HAP-1 (cell line): Measurements from ENCODE around the gene MBNL2.
A peak's percentile ranks its signal among the peaks of the same experiment; 100 is the strongest.

Source experiments
- DNase-seq, 2 experiments: peaks; one replicate each; pipeline ENCODE4 v3.0.0-alpha.2; 2016 to 2020; ENCODE audit warnings: low spot score in 2 of 2
- H3K27me3 ChIP-seq: fragments of 250-450 bp; sonication (Bioruptor Pico); 2 replicates; pipeline ENCODE4 v1.5.1; 2020; ENCODE audit warnings: low read depth, mild to moderate bottlenecking, moderate library complexity
- H3K36me3 ChIP-seq: fragments of 250-450 bp; sonication (Bioruptor Pico); replicated peaks from 2 replicates; pipeline ENCODE4 v1.5.1; 2020; ENCODE audit warnings: mild to moderate bottlenecking
- H3K4me1 ChIP-seq: fragments of 250-450 bp; sonication (Bioruptor Pico); 2 replicates; pipeline ENCODE4 v1.5.1; 2020; ENCODE audit warnings: mild to moderate bottlenecking
- H3K4me3 ChIP-seq: fragments of 250-450 bp; sonication (Bioruptor Pico); 2 replicates; pipeline ENCODE4 v1.5.1; 2020; ENCODE audit warnings: mild to moderate bottlenecking, moderate library complexity
- H3K9me3 ChIP-seq: fragments of 250-450 bp; sonication (Bioruptor Pico); 2 replicates; pipeline ENCODE4 v1.5.1; 2020; ENCODE audit warnings: mild to moderate bottlenecking, moderate library complexity
- in situ Hi-C: fragments of 300-500 bp; cut with MboI; formaldehyde crosslinking; loops from 3 replicates; pipeline ENCODE4 v1.14.3; 2020; ENCODE audit warnings: low sequenced_read_pairs, inconsistent platforms, mixed read lengths

Gene MBNL2

GRCh38 chr13:97307118-97307881 is 85.2 kb downstream of the MBNL2 start:
- Histone ChIP-seq H3K9me3 (no peaks in the 10 kb centered on the region), H3K27me3 (no peaks in the 10 kb centered on the region), H3K4me1 (peaks cover 23% of the 10 kb centered on the region), H3K4me3 (no peak overlapping the region), H3K36me3 (no peaks in the 10 kb centered on the region)
- DNase-seq, result no peak
- in situ Hi-C loops, result no loop called here

DNA sequence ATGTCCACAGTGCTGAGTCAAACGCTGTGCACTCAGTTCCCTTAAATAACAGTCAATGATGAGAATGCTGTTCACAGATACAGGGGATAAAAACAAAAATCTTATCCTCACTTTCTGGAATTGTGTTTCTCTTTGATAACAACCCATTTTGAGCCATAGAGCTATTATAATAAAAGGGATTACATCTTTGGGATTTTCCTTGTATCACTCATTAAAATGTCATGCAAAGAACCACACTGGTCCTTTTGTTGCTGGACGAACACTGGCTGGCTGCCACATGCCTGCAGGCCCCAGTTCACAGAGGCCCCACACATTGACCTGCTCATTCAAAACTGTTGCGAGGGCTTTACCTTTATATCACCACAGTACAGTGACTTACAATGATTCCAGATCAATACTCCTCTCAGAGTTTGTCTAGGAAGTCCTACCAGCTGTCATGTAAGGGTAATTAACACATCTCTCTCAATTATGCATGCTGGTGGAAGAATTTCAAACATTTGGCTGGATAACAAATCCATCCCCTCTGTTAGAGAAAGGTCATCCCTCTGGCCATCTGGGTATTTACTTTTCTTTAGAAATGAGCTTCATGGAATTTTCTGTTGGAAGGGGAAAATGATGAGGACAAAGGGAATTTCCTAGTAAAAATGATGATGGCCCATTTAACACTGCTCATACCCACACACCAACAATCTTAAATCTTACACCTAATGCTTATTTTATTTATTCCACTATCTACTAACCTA is 85.9 kb downstream of the MBNL2 start:
- in situ Hi-C loops, result no loop called here
- H3K36me3 ChIP-seq, result no peaks in the 10 kb centered on the region
- DNase-seq, result peak; percentile 93 to 98
- H3K4me3 ChIP-seq, result no peak overlapping the region
- no peaks in the 10 kb centered on the region for H3K27me3 ChIP-seq
- H3K4me1 ChIP-seq, result peaks cover 23% of the 10 kb centered on the region
- H3K9me3 ChIP-seq, result no peaks in the 10 kb centered on the region

DNA sequence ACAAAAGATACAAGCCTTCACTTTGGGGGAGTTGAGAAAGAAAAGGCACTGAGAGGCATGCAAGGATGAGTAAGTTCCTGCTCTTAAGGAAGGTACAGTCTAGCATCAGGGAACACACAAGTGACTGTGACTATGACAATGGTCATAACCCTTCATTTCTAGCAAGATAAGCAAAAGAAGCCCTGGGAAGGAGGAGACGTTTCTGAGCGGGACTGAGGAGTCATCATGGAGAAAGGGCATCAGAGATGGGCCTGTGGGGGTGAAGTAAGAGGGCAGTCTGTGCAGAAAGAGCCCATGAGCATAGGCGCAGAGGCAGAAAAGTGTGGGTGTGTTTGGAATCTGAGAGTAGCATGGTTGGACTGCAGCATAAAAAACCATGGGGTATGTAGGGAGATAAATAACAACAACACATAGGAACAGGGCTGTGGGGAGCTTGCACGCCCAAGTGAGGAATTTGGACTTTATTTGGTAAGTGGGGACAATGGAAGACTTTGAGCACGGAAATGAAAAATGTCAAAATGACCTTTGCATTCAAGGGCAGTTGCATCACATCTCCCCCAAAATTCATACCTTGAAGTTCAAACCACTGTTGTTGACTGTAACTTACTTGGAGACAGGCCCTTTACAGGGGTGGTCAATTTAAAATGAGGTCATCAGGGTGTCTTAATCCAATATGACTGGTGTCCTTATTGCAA is 86.7 kb downstream of the MBNL2 start:
- Histone ChIP-seq H3K9me3 (no peaks in the 10 kb centered on the region), H3K27me3 (no peaks in the 10 kb centered on the region), H3K4me1 (peaks cover 23% of the 10 kb centered on the region), H3K4me3 (no peak overlapping the region), H3K36me3 (no peaks in the 10 kb centered on the region)
- DNase-seq, result no peak
- in situ Hi-C loops, result no loop called here

DNA sequence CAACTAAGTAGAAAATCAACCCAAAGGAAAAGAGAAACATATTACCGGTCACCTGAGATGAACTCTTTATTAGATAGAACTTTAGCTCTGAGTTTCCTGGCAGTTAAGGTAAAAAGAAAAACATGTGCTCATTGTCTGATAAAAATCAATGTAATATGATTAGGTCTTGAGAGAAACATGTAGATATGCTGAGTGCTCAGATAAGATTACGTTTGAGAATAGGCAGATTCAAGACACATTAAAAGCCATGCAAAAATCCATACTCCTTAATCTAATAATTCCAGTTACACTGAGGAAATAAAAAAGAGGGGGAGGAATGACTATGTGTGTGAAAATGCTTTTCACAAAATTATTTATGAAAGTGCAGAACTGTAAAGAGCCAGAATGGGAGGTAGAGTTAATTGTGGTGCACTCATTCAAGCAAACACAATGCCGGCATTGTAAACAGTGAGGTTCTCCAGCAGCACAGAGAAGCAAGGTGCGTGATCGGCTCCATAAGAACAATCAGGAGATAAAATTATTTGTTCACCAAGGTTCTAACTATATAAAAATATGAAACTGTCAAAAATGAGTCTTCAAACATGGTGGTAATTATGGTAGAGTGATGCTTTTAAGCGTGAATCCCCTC is 88.8 kb downstream of the MBNL2 start:
- Histone ChIP-seq H3K9me3 (no peaks in the 10 kb centered on the region), H3K36me3 (no peaks in the 10 kb centered on the region), H3K4me1 (peaks cover 23% of the 10 kb centered on the region), H3K4me3 (no peak overlapping the region), H3K27me3 (no peaks in the 10 kb centered on the region)
- DNase-seq, result no peak
- in situ Hi-C loops, result no loop called here

- H3K27me3 ChIP-seq, result no peaks in the 10 kb centered on the region
- H3K4me1 ChIP-seq, result peaks cover 18% of the 10 kb centered on the region
- no peaks in the 10 kb centered on the region for H3K36me3 ChIP-seq
- DNase-seq, result no peak
- H3K4me3 ChIP-seq, result no peak overlapping the region
- H3K9me3 ChIP-seq, result no peaks in the 10 kb centered on the region
- in situ Hi-C loops, result no loop called here
Measured at GRCh38 chr13:97311956-97312355, 89.8 kb downstream of the MBNL2 start.

DNA sequence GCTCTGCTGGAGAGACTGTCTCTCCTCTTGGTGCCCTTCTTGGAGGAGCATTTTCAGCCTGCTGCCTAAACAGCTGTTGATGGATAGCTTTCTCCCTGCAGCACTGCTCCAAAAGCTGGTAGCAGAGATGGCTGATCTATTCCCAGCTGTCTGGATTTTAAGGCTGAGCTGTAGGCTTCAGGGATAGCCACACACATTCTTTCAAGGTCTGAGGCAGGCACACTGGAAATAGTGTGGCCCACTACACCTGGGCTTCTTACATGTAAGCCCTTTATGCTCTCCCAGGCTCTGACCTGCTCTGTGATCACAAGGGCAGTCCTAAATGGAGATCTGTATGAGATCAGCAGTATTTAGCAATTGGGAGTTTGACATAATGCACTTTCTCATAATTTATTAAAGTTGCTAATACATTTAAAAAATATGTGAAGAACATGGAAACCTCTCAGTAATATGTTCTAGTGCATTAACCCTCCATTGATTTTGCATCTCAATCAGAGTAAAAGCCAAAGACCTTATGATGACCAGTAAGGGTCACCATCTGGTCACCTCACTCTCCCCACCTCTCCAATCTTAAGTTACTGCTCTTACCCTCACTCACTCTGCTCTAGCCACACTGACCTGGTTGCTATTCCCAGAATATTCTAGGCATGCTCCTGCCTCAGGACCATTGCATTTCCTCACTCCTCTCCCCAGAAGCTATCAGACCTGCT is 91.6 kb downstream of the MBNL2 start:
- Histone ChIP-seq H3K4me3 (no peak overlapping the region), H3K4me1 (peaks cover 6% of the 10 kb centered on the region), H3K9me3 (no peaks in the 10 kb centered on the region), H3K27me3 (no peaks in the 10 kb centered on the region), H3K36me3 (no peaks in the 10 kb centered on the region)
- in situ Hi-C loops, result no loop called here
- DNase-seq, result no peak

DNA sequence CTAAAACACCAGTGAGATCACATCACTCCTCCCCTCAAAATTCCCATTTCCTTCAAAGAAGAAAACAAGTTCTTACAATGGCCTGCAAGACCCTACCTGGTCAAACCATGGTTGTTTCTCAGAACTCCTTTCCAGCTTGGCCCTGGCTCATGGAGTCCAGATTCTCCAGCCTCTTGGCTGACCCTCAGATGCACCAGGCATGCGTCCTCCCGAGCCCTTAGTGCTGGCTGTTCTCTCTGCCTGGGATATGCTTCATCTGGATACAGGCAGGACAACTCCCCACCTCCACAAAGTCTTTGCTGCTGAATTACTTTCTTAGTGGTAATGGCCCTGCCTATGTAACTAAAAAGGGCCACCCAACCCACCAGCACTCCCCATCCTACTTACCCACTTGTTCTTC is 94.3 kb downstream of the MBNL2 start:
- DNase-seq, result no peak
- no peaks in the 10 kb centered on the region; the same call in 1 of the 2 replicates for H3K4me1 ChIP-seq
- in situ Hi-C loops, result no loop called here
- H3K9me3 ChIP-seq, result no peaks in the 10 kb centered on the region
- no peak overlapping the region for H3K4me3 ChIP-seq
- no peaks in the 10 kb centered on the region for H3K36me3 ChIP-seq
- H3K27me3 ChIP-seq, result no peaks in the 10 kb centered on the region

DNA sequence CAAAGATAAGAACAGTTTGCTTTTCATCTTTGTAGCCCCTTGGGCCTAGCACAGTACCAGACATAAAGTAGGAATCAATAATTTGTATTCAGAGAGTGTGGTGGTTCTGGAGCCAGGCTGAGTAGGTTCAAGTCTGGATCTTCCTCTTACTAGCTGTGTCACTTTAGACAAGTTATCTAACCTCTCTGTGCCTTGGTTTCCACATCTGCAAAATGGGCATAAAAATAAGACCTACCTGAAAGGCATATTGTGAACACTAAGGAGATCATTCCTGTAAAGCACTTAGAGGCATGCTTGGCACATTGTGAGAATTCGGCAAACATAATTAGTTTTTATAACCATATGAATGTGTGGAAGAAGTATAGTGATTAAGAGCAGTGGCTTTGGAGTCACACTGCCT is 95.8 kb downstream of the MBNL2 start:
- Histone ChIP-seq H3K27me3 (no peaks in the 10 kb centered on the region), H3K4me3 (no peak overlapping the region), H3K4me1 (no peaks in the 10 kb centered on the region; the same call in 1 of the 2 replicates), H3K9me3 (no peaks in the 10 kb centered on the region), H3K36me3 (no peaks in the 10 kb centered on the region)
- DNase-seq, result no peak
- in situ Hi-C loops, result no loop called here

DNA sequence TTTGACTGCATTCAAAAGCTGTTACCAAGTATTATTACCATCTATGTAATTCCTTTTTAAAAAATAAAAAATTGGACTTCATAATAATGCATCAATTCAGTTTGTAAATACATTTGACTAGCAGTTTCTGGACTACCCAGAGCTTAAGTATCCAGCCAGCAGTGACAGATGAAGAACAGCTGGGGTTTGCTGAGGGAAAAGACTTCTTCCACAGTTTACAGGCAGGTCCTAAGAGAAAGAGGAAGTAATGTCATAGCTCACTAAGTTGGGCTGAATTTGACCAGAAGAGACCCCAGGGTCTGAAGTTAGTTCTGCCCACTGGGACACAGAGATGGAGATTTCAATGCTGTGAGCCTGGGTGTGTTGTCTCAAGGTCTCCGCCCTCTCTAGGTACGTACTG is 96.4 kb downstream of the MBNL2 start:
- Histone ChIP-seq H3K36me3 (no peaks in the 10 kb centered on the region), H3K27me3 (no peaks in the 10 kb centered on the region), H3K4me1 (no peaks in the 10 kb centered on the region; the same call in 1 of the 2 replicates), H3K4me3 (no peak overlapping the region), H3K9me3 (no peaks in the 10 kb centered on the region)
- DNase-seq, result no peak
- in situ Hi-C loops, result no loop called here

GRCh38 chr13:97319113-97319720 is 97.1 kb downstream of the MBNL2 start:
- Histone ChIP-seq H3K36me3 (no peaks in the 10 kb centered on the region), H3K9me3 (no peaks in the 10 kb centered on the region), H3K4me3 (no peak overlapping the region), H3K4me1 (no peaks in the 10 kb centered on the region; the same call in 1 of the 2 replicates), H3K27me3 (no peaks in the 10 kb centered on the region)
- in situ Hi-C loops, result no loop called here
- DNase-seq, result no peak

- H3K4me1 ChIP-seq, result no peaks in the 10 kb centered on the region; the same call in 1 of the 2 replicates
- no peaks in the 10 kb centered on the region for H3K27me3 ChIP-seq
- H3K9me3 ChIP-seq, result no peaks in the 10 kb centered on the region
- no peaks in the 10 kb centered on the region for H3K36me3 ChIP-seq
- no peak overlapping the region for H3K4me3 ChIP-seq
- DNase-seq, result no peak
- in situ Hi-C loops, result no loop called here
Measured at GRCh38 chr13:97321101-97321500, 99.0 kb downstream of the MBNL2 start.

- Histone ChIP-seq H3K4me3 (no peak overlapping the region), H3K36me3 (no peaks in the 10 kb centered on the region), H3K9me3 (no peaks in the 10 kb centered on the region), H3K4me1 (no peaks in the 10 kb centered on the region; the same call in 1 of the 2 replicates), H3K27me3 (no peaks in the 10 kb centered on the region)
- no peak for DNase-seq
- in situ Hi-C loops, result no loop called here
Measured at GRCh38 chr13:97321616-97322321, 99.6 kb downstream of the MBNL2 start.
